AG04450 (cell line): ENCODE data around the gene NHERF1. TPM values are rescaled to one million over a fixed set of nuclear protein-coding genes. Genes with fewer than 3 reads are reported as not detected.

Source experiments
- CTCF ChIA-PET: fragments of 300-600, 350-600 bp; formaldehyde crosslinking; extraction: SDS; loops from one replicate; lab custom pipeline; 2022; ENCODE audit warnings: antibody characterized with exemption, inconsistent platforms; lab: Charles Lee
- POLR2A ChIA-PET: fragments of 350-600 bp; formaldehyde crosslinking; extraction: SDS; loops from one replicate; lab custom pipeline; 2021; ENCODE audit warnings: antibody characterized with exemption, inconsistent platforms; lab: Yijun Ruan, JAX
- DNase-seq: peaks from one replicate; pipeline ENCODE4 v3.0.0-alpha.2; 2011; ENCODE audit warnings: low read depth, low spot score
- H3K27ac ChIP-seq: one replicate; pipeline ENCODE4 v1.5.1; 2012; ENCODE audit warnings: low read depth, low read length, control low read depth
- H3K27me3 ChIP-seq: one replicate; pipeline ENCODE4 v1.6.0; 2012; ENCODE audit warnings: low read length; ENCODE audit not compliant: control insufficient read depth, insufficient read depth
- H3K4me3 ChIP-seq: 2 replicates; pipeline ENCODE4 v1.5.1; 2011; ENCODE audit warnings: mild to moderate bottlenecking, low read depth, low read length, control low read depth
- H3K9me3 ChIP-seq: 2 replicates; pipeline ENCODE4 v1.5.1; 2012; ENCODE audit warnings: low read length; ENCODE audit not compliant: control insufficient read depth, insufficient read depth
- polyA plus RNA-seq: library from polyadenylated mRNA; depleted of rRNA; stranded (reverse); fragments of >200 nt; gene quantifications from 2 replicates; pipeline ENCODE4 v1.2.3, GENCODE V29; 2011
- TF ChIP-seq, protein P1 (sequence below): IDR thresholded peaks from 2 replicates; pipeline ENCODE4 v1.5.1; 2011; ENCODE audit warnings: low read depth, low read length, control low read depth, inconsistent platforms

Gene NHERF1
- polyA plus RNA-seq, 1 experiment = 10.5 TPM

DNA sequence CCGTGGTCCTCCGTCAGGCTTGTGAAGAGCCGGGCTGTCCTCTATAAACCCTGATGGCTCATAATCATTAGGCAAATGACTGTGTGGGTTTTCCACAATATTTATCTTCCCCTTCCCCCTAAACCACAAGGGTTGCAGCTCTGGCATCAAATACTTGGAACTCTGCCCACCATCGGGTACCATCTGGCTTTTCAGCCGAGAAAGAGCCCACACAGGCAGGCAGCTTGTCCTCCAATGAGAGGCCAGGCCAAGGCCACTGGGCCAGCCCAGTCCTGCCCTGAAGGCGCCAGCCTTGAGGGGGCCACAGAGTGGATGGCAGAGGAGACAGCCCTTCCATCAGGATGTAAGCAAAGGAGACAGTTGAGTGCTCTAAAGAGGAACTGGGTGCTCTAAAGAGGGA, 59.5 kb downstream of the NHERF1 start:
- ChIA-PET POLR2A (no interaction called here), CTCF (interaction anchor here (1.0 to 1.3 kb wide), 2 partner anchors 16 to 150 kb away, joined by 3 to 6 read pairs; no protein-coding TSS in a partner anchor)
- no peaks in the 10 kb centered on the region for H3K27me3 ChIP-seq
- H3K9me3 ChIP-seq = no peaks in the 10 kb centered on the region; the same call in 1 of the 2 replicates
- no peak for DNase-seq
- H3K4me3 ChIP-seq = no peak overlapping the region
- H3K27ac ChIP-seq = no peak overlapping the region
- TF ChIP-seq, protein P1, sequence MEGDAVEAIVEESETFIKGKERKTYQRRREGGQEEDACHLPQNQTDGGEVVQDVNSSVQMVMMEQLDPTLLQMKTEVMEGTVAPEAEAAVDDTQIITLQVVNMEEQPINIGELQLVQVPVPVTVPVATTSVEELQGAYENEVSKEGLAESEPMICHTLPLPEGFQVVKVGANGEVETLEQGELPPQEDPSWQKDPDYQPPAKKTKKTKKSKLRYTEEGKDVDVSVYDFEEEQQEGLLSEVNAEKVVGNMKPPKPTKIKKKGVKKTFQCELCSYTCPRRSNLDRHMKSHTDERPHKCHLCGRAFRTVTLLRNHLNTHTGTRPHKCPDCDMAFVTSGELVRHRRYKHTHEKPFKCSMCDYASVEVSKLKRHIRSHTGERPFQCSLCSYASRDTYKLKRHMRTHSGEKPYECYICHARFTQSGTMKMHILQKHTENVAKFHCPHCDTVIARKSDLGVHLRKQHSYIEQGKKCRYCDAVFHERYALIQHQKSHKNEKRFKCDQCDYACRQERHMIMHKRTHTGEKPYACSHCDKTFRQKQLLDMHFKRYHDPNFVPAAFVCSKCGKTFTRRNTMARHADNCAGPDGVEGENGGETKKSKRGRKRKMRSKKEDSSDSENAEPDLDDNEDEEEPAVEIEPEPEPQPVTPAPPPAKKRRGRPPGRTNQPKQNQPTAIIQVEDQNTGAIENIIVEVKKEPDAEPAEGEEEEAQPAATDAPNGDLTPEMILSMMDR = no peak

DNA sequence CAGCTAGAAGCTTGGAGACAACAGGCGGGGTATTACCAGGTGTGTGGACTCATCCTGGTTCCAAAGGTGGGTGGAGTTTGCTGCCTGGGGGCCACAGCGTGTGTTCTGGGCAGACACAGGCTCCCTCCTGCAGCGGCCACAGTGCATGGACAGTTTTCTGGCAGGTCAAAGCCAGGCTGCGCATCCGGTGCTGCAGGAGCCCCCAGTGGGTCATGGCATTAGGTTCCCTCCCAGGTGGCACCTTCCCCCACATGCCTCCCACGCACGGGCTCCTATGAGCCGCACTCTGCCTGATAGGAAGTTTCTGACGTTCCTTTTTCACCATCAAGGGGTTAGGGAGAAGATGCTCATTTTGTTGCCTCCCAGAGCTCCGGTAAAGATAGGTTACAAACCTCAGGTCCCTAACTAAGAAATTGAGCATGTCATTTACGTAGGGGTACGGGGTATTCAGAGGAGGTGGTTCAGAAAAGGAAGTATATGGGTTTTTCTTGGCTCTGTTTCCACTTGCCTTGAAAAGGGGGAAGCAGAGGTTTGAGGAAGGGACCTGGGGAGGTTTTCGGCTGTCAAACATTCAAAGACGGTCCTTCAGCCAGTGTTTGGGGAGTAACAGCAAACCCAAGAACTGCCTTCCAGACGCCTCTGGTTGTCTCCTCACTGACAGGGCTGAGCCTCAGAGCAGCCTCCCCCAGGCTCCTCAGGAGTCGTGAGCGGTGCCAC, 60.4 kb downstream of the NHERF1 start:
- no peaks in the 10 kb centered on the region; the same call in 1 of the 2 replicates for H3K9me3 ChIP-seq
- H3K27me3 ChIP-seq = no peaks in the 10 kb centered on the region
- POLR2A ChIA-PET = no interaction called here
- H3K4me3 ChIP-seq = no peak overlapping the region
- CTCF ChIA-PET = interaction anchor here (1.1 kb wide), 1 partner anchor 18 kb away, joined by 4 read pairs; no protein-coding TSS in a partner anchor
- no peak overlapping the region for H3K27ac ChIP-seq
- TF ChIP-seq, protein P1 = no peak
- no peak for DNase-seq

DNA sequence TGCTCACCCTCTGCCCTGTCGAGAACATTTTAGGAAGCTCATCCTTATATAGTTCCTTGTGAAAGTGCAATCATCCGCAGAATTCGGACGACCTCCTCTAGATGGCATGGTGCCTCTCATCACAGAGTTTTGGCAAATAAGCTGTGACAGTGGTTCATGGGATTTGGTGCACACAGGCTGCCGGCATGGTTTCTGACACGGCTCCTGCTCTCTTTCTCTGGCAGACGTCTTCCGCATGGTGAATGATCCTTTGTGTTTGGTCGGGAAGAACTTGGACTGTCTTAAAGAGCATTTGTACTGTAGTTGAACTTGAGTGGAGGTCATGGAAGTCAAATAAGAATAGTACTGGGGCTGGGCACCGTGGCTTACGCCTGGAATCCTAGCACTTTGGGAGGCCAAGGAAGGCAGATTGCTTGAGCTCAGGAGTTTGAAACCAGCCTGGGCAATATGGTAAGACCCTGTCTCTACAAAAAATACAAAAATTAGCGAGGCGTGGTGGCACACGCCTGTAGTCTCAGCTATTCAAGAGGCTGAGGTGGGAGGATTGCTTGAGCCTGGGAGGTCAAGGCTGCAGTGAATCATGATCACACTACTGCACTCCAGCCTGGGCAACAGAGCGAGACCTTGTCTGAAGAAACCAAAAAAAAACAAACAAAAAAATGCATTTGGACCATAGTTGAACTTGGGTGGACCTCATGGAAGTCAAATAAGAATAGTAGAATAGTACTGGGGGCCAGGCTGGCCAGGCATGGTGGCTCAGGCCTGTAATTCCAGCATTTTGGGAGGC, 62.5 kb downstream of the NHERF1 start:
- DNase-seq = no peak
- CTCF ChIA-PET = interaction anchor here (1.2 kb wide), 2 partner anchors 19 kb away, joined by 4 read pairs; no protein-coding TSS in a partner anchor
- Histone ChIP-seq H3K9me3 (no peaks in the 10 kb centered on the region; the same call in 1 of the 2 replicates), H3K4me3 (no peak overlapping the region), H3K27me3 (no peaks in the 10 kb centered on the region), H3K27ac (no peak overlapping the region)
- POLR2A ChIA-PET = no interaction called here
- TF ChIP-seq, protein P1 = no peak

DNA sequence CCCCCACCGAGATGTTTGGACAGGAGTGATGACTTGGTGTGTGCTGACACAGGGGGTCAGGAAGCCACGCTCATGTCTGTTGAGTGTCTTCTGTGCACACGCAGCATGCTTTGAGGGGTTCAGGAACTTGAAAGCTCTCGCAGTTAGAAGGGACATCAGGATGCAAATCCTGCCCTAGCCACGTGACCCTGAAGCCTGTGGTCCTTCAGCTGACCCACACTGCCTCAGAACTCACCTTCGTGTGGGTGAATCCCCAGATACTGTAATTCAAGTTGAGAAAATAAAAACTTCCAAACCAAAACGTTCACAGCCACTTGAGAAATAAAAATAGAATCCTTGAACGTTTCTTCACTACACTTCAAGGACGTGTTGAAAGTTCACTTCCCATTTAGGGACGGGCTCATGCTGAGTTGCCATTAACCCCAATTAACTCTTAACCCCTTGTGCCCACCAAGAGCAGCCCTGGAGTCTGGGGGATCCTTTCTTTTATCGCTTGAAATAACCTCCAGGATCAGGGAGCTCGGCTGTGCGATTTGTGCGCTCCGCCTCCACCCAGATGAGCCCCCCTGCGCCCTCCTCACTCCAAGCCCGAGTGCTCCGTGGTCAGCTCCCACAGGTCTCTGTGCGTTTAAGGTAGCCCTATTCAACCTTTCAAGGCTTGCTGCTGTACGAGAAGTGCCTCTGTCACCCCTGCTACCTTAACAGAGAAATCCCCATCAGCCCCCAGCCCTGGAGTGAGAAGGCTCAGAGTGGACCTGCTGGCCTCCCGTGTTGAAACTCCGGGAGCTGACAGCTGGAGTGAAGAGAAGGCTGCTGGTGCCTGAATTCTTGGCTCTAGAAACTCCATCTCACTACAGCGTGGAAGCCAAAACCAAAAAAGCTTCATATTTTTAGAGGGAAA, 63.9 kb downstream of the NHERF1 start:
- H3K27me3 ChIP-seq = no peaks in the 10 kb centered on the region
- POLR2A ChIA-PET = no interaction called here

More for the DNA sequence above, 63.9 kb downstream of the NHERF1 start:
- Histone ChIP-seq H3K4me3 (no peak overlapping the region), H3K27ac (no peak overlapping the region), H3K9me3 (no peaks in the 10 kb centered on the region; the same call in 1 of the 2 replicates)
- DNase-seq = no peak
- CTCF ChIA-PET = interaction anchor here (1.2 to 1.7 kb wide), 2 partner anchors 21 to 22 kb away, joined by 4 to 7 read pairs; no protein-coding TSS in a partner anchor
- TF ChIP-seq, protein P1 = no peak
